ENCODE data around the gene PPP1R2C. TPM values are rescaled to one million over a fixed set of nuclear protein-coding genes. Genes with fewer than 3 reads are reported as not detected.

Gene PPP1R2C
- total and polyA plus RNA-seq, 2 experiments from 2014 or later, result not detected

DNA sequence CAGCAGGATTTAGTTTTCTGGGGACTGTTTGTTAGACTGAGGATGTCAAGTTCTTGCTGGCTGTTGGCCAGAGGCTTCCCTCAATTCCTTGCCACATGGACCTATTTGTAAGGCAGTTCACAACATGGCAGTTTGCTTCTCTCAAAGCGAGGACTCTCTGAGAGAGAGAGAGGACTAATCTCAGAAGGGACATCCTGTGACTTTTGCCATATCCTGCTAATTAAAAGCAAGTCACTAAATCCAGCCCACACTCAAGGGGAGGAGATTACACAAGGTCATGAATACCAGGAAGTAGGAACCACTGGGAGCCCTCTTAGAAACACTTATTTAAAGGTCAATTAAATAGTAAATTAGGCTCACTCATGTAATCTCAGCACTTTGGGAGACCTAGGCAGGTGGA lies 38.2 kb downstream of the PPP1R2C start (continued):
- TF ChIP-seq, protein P1, sequence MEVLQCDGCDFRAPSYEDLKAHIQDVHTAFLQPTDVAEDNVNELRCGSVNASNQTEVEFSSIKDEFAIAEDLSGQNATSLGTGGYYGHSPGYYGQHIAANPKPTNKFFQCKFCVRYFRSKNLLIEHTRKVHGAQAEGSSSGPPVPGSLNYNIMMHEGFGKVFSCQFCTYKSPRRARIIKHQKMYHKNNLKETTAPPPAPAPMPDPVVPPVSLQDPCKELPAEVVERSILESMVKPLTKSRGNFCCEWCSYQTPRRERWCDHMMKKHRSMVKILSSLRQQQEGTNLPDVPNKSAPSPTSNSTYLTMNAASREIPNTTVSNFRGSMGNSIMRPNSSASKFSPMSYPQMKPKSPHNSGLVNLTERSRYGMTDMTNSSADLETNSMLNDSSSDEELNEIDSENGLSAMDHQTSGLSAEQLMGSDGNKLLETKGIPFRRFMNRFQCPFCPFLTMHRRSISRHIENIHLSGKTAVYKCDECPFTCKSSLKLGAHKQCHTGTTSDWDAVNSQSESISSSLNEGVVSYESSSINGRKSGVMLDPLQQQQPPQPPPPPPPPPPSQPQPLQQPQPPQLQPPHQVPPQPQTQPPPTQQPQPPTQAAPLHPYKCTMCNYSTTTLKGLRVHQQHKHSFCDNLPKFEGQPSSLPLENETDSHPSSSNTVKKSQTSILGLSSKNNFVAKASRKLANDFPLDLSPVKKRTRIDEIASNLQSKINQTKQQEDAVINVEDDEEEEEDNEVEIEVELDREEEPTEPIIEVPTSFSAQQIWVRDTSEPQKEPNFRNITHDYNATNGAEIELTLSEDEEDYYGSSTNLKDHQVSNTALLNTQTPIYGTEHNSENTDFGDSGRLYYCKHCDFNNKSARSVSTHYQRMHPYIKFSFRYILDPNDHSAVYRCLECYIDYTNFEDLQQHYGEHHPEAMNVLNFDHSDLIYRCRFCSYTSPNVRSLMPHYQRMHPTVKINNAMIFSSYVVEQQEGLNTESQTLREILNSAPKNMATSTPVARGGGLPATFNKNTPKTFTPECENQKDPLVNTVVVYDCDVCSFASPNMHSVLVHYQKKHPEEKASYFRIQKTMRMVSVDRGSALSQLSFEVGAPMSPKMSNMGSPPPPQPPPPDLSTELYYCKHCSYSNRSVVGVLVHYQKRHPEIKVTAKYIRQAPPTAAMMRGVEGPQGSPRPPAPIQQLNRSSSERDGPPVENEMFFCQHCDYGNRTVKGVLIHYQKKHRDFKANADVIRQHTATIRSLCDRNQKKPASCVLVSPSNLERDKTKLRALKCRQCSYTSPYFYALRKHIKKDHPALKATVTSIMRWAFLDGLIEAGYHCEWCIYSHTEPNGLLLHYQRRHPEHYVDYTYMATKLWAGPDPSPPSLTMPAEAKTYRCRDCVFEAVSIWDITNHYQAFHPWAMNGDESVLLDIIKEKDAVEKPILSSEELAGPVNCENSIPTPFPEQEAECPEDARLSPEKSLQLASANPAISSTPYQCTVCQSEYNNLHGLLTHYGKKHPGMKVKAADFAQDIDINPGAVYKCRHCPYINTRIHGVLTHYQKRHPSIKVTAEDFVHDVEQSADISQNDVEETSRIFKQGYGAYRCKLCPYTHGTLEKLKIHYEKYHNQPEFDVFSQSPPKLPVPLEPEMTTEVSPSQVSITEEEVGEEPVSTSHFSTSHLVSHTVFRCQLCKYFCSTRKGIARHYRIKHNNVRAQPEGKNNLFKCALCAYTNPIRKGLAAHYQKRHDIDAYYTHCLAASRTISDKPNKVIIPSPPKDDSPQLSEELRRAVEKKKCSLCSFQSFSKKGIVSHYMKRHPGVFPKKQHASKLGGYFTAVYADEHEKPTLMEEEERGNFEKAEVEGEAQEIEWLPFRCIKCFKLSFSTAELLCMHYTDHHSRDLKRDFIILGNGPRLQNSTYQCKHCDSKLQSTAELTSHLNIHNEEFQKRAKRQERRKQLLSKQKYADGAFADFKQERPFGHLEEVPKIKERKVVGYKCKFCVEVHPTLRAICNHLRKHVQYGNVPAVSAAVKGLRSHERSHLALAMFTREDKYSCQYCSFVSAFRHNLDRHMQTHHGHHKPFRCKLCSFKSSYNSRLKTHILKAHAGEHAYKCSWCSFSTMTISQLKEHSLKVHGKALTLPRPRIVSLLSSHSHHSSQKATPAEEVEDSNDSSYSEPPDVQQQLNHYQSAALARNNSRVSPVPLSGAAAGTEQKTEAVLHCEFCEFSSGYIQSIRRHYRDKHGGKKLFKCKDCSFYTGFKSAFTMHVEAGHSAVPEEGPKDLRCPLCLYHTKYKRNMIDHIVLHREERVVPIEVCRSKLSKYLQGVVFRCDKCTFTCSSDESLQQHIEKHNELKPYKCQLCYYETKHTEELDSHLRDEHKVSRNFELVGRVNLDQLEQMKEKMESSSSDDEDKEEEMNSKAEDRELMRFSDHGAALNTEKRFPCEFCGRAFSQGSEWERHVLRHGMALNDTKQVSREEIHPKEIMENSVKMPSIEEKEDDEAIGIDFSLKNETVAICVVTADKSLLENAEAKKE (CRISPR knock-in tag; IDR thresholded peaks at IDR 0.05), result no peak
- TF ChIP-seq EZH2 (IDR thresholded peaks at IDR 0.05; ENCODE audit: low read depth, unreplicated experiment), result no peak

DNA sequence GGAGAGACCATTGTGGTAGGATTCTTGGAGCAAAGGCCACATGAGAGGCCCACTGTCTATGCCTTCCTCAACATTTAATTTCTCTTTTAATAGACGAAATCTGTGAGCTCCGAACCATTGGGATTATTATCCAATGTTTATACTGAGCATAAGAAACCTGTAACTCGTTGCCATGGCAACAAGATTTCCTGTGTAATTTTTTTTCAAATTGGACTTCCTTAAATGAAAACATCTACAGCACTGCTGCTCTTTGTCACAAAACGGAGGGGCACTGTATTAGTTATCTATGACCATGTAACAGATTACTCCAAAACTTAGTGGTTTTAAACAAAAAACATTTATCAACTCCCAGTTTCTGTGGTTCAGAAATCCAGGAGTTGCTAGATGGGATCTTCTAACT lies 38.7 kb downstream of the PPP1R2C start:
- H3K27ac Mint-ChIP-seq, result no peak overlapping the region
- Histone ChIP-seq H3K27me3 (ENCODE audit: insufficient read depth) (no peaks in the 10 kb centered on the region), H3K4me1 (ENCODE audit: insufficient read depth) (no peaks in the 10 kb centered on the region), H3K9me2 (ENCODE audit: insufficient read depth) (0 out of 2 replicates have a peak, but pooled peaks cover 5% of the 10 kb centered on the region), H3K4me3 (no peak overlapping the region), H3F3A (replicated peaks; ENCODE audit: low read depth) (no peaks in the 10 kb centered on the region), H3K79me2 (replicated peaks; ENCODE audit: insufficient read depth) (no peaks in the 10 kb centered on the region), H4K20me1 (replicated peaks; ENCODE audit: insufficient read depth) (no peaks in the 10 kb centered on the region), H3K27ac (ENCODE audit: low read depth) (no peak overlapping the region), H3K36me3 (ENCODE audit: insufficient read depth) (no peaks in the 10 kb centered on the region), H2AFZ (no peak overlapping the region), H3K4me2 (no peak overlapping the region)
- no peaks in the 10 kb centered on the region for H3K9me3 Mint-ChIP-seq
- H3K4me3 Mint-ChIP-seq, result no peak overlapping the region
- no peaks in the 10 kb centered on the region for H3K36me3 Mint-ChIP-seq (ENCODE audit: low read depth)
- no peaks in the 10 kb centered on the region for H3K27me3 Mint-ChIP-seq (ENCODE audit: insufficient read depth, low read depth, poor library complexity)
- H3K4me1 Mint-ChIP-seq, result no peaks in the 10 kb centered on the region
- ATAC-seq (no peak), DNase-seq (ENCODE audit: low spot score) (no peak)
- no peak for TF ChIP-seq STAT1 (IDR thresholded peaks at IDR 0.05; ENCODE audit: unreplicated experiment)
- TF ChIP-seq ZNF331 (CRISPR knock-in tag; IDR thresholded peaks at IDR 0.05; ENCODE audit: low read depth), result no peak
- TF ChIP-seq POLR2AphosphoS5 (IDR thresholded peaks at IDR 0.05; ENCODE audit: low read depth), result no peak
- no peak for TF ChIP-seq CTCF (conservative IDR thresholded peaks at IDR 0.05; ENCODE audit: low read depth in 2 of 2)
- TF ChIP-seq ZNF114 (CRISPR knock-in tag; IDR thresholded peaks at IDR 0.05), result no peak
- TF ChIP-seq, protein P1 (CRISPR knock-in tag; IDR thresholded peaks at IDR 0.05), result no peak
- TF ChIP-seq JUNB (IDR thresholded peaks at IDR 0.05; ENCODE audit: unreplicated experiment), result no peak
- no peak for TF ChIP-seq EZH2phosphoT487 (IDR thresholded peaks at IDR 0.05; ENCODE audit: unreplicated experiment)
